Fibroblast of lung (primary cell): ENCODE data around the gene ING5. TPM values are rescaled to one million over a fixed set of nuclear protein-coding genes. Genes with fewer than 3 reads are reported as not detected.
A peak's percentile ranks its signal among the peaks of the same experiment; 100 is the strongest.

ENCODE experiments used
- DNase-seq, 2 donors: peaks; one replicate each; pipeline versions ENCODE4 v3.0.0 to v3.0.0-alpha.2; 2010; ENCODE audit warnings: low read depth in 2 of 2
- H2AFZ ChIP-seq: 2 replicates; pipeline ENCODE4 v1.5.1; 2012; ENCODE audit warnings: low read length, control low read depth, inconsistent platforms
- H3K27ac ChIP-seq: 2 replicates; pipeline ENCODE4 v1.5.1; 2011; ENCODE audit warnings: low read length, control low read depth; ENCODE audit not compliant: insufficient read depth
- H3K27me3 ChIP-seq: 2 replicates; pipeline ENCODE4 v1.5.1; 2011; ENCODE audit warnings: mild to moderate bottlenecking, low read length; ENCODE audit not compliant: control insufficient read depth, insufficient read depth
- H3K36me3 ChIP-seq: 2 replicates; pipeline ENCODE4 v1.5.1; 2011; ENCODE audit warnings: low read length; ENCODE audit not compliant: control insufficient read depth, insufficient read depth
- H3K4me1 ChIP-seq: 2 replicates; pipeline ENCODE4 v1.5.1; 2011; ENCODE audit warnings: low read length; ENCODE audit not compliant: control insufficient read depth, insufficient read depth; ENCODE audit errors: extremely low read depth
- H3K4me2 ChIP-seq: 2 replicates; pipeline ENCODE4 v1.5.1; 2011; ENCODE audit warnings: low read length, control low read depth; ENCODE audit not compliant: insufficient read depth; ENCODE audit errors: extremely low read depth
- H3K4me3 ChIP-seq, 4 experiments: fragments of 200-600 bp in 1 of 4; sonication (generic) in 1 of 4; replicated peaks in 1 of 4; 2 replicates each; pipeline ENCODE4 v1.5.1; 2011 to 2016; ENCODE audit warnings: low read length in 4 of 4, low read depth in 3 of 4, mild to moderate bottlenecking in 3 of 4, control low read depth in 2 of 4, inconsistent platforms in 1 of 4, mixed read lengths in 1 of 4; ENCODE audit not compliant: insufficient read depth in 1 of 4; ENCODE audit errors: control extremely low read depth in 1 of 4
- H3K79me2 ChIP-seq: 2 replicates; pipeline ENCODE4 v1.5.1; 2012; ENCODE audit warnings: mild to moderate bottlenecking, low read length, inconsistent platforms; ENCODE audit not compliant: control insufficient read depth, insufficient read depth
- H3K9ac ChIP-seq: 2 replicates; pipeline ENCODE4 v1.5.1; 2011; ENCODE audit warnings: mild to moderate bottlenecking, low read length, control low read depth; ENCODE audit not compliant: insufficient read depth
- H3K9me3 ChIP-seq: 2 replicates; pipeline ENCODE4 v1.5.1; 2012; ENCODE audit warnings: low read depth, low read length; ENCODE audit not compliant: control insufficient read depth, insufficient read depth
- H4K20me1 ChIP-seq: 2 replicates; pipeline ENCODE4 v1.5.1; 2011; ENCODE audit warnings: low read length; ENCODE audit not compliant: control insufficient read depth, insufficient read depth; ENCODE audit errors: extremely low read depth
- CTCF ChIP-seq, 2 donors: IDR thresholded peaks in 1 of 2; conservative IDR thresholded peaks in 1 of 2; 1 replicate in 1 of 2; 2 replicates in 1 of 2; pipeline ENCODE4 v1.5.1; 2011 to 2012; ENCODE audit warnings: low read length in 2 of 2, control low read depth in 1 of 2, inconsistent platforms in 1 of 2, low read depth in 1 of 2, mild to moderate bottlenecking in 1 of 2
- EZH2 ChIP-seq: IDR thresholded peaks from 2 replicates; pipeline ENCODE4 v1.5.1; 2012; ENCODE audit warnings: low read length, control low read depth, mild to moderate bottlenecking; ENCODE audit errors: missing control alignments
- polyA plus RNA-seq, 2 donors: library from polyadenylated mRNA; depleted of rRNA in 1 of 2; stranded (reverse) in 1 of 2; unstranded in 1 of 2; fragments of >200 nt; gene quantifications; 2 replicates each; pipeline ENCODE4 v1.2.1, GENCODE V29; 2011 to 2012; ENCODE audit warnings: missing spikeins in 1 of 2
- total RNA-seq: library from RNA; depleted of rRNA; stranded (reverse); fragments of >200 nt; gene quantifications from 2 replicates; pipeline ENCODE4 v1.2.1, GENCODE V29; 2014

ING5 gene
- total and polyA plus RNA-seq, 2 donors (not counting 1 experiment from before 2014, with no cell fraction given) = 17.4 to 27.4 TPM

- Histone ChIP-seq H3K79me2 (no peaks in the 10 kb centered on the region), H3K4me2 (no peak overlapping the region), H3K9ac (no peak overlapping the region), H3K27me3 (no peaks in the 10 kb centered on the region), H3K4me3 (no peak overlapping the region), H3K36me3 (no peaks in the 10 kb centered on the region), H2AFZ (no peak overlapping the region), H3K9me3 (no peaks in the 10 kb centered on the region), H3K4me1 (peaks cover 6% of the 10 kb centered on the region), H4K20me1 (no peaks in the 10 kb centered on the region), H3K27ac (no peak overlapping the region)
- peak; percentile 71 to 77 for DNase-seq
- no peak for TF ChIP-seq CTCF (conservative IDR thresholded peaks at IDR 0.05 in 1 of 2, IDR thresholded peaks at IDR 0.05 in 1 of 2; ENCODE audit: low read depth in 1 of 2, low read length in 2 of 2)
- TF ChIP-seq EZH2 = no peak
Observed at GRCh38 chr2:241774419-241775222, 72.8 kb downstream of the ING5 start.

GRCh38 chr2:241775223-241776177, 73.7 kb downstream of the ING5 start:
- H3K27me3 ChIP-seq = no peaks in the 10 kb centered on the region
- no peak overlapping the region for H3K4me3 ChIP-seq
- no peak for DNase-seq
- H3K27ac ChIP-seq = no peak overlapping the region
- peaks cover 6% of the 10 kb centered on the region for H3K4me1 ChIP-seq
- TF ChIP-seq CTCF (conservative IDR thresholded peaks at IDR 0.05 in 1 of 2, IDR thresholded peaks at IDR 0.05 in 1 of 2; ENCODE audit: low read depth in 1 of 2, low read length in 2 of 2) (no peak), EZH2 (no peak)
- no peak overlapping the region for H3K9ac ChIP-seq
- H3K4me2 ChIP-seq = no peak overlapping the region
- H3K36me3 ChIP-seq = no peaks in the 10 kb centered on the region
- no peaks in the 10 kb centered on the region for H3K79me2 ChIP-seq
- no peaks in the 10 kb centered on the region for H4K20me1 ChIP-seq
- no peaks in the 10 kb centered on the region for H3K9me3 ChIP-seq
- H2AFZ ChIP-seq = no peak overlapping the region
